SK-N-SH (cell line): ENCODE data around the gene HEBP1. TPM values are rescaled to one million over a fixed set of nuclear protein-coding genes. Genes with fewer than 3 reads are reported as not detected.

Experiments used
- CTCF ChIA-PET: fragments of 300-600, 350-600 bp; formaldehyde crosslinking; extraction: SDS; loops from one replicate; lab custom pipeline; 2021; lab: Yijun Ruan, JAX
- POLR2A ChIA-PET: fragments of 350-600 bp; sonication (Branson Sonifier 250); formaldehyde crosslinking; extraction: SDS; loops from one replicate; lab custom pipeline; 2020; ENCODE audit warnings: antibody characterized with exemption, inconsistent platforms; lab: Yijun Ruan, JAX
- DNase-seq: peaks from one replicate; pipeline ENCODE4 v3.0.0; 2012
- H2AFZ ChIP-seq: fragments of 200-600 bp; sonication (generic); 2 replicates; pipeline ENCODE4 v1.8.1; 2016; ENCODE audit warnings: antibody characterized with exemption, mild to moderate bottlenecking, low read depth
- H3F3A ChIP-seq: fragments of 200-600 bp; sonication (generic); replicated peaks from 2 replicates; pipeline ENCODE3; 2016; ENCODE audit warnings: antibody characterized with exemption, mild to moderate bottlenecking; ENCODE audit not compliant: insufficient read depth
- H3K27ac ChIP-seq, 2 experiments: fragments of 200-500 bp in 1 of 2; fragments of 200-600 bp in 1 of 2; sonication (Bioruptor generic) in 1 of 2; sonication (generic), shearing (Covaris generic) in 1 of 2; 2 replicates each; pipeline versions ENCODE4 v1.5.1 to v1.6.1; 2014 to 2016; ENCODE audit warnings: low read depth in 2 of 2, inconsistent platforms in 1 of 2, low read length in 1 of 2, mild to moderate bottlenecking in 1 of 2, mixed read lengths in 1 of 2
- H3K27me3 ChIP-seq: fragments of 200-600 bp; sonication (generic), shearing (Covaris generic); 2 replicates; pipeline ENCODE4 v1.6.1; 2016; ENCODE audit warnings: mixed run types; ENCODE audit not compliant: insufficient read depth
- H3K36me3 ChIP-seq, 2 experiments: fragments of 200-500 bp in 1 of 2; fragments of 200-600 bp in 1 of 2; sonication (Bioruptor generic) in 1 of 2; sonication (generic) in 1 of 2; replicated peaks in 1 of 2; 2 replicates each; pipeline versions ENCODE3 to v1.5.1; 2014 to 2016; ENCODE audit warnings: low read length in 1 of 2, mild to moderate bottlenecking in 1 of 2; ENCODE audit not compliant: insufficient read depth in 2 of 2, control insufficient read depth in 1 of 2
- H3K4me1 ChIP-seq, 2 experiments: fragments of 200-500 bp in 1 of 2; fragments of 200-600 bp in 1 of 2; sonication (Bioruptor generic) in 1 of 2; sonication (generic), shearing (Covaris generic) in 1 of 2; 2 replicates each; pipeline versions ENCODE4 v1.5.1 to v1.6.1; 2014 to 2016; ENCODE audit warnings: low read depth in 1 of 2, low read length in 1 of 2, mixed run types in 1 of 2; ENCODE audit not compliant: insufficient read depth in 2 of 2, control insufficient read depth in 1 of 2
- H3K4me2 ChIP-seq: fragments of 200-600 bp; sonication (generic), shearing (Covaris generic); 2 replicates; pipeline ENCODE4 v1.6.1; 2017; ENCODE audit warnings: mixed run types
- H3K4me3 ChIP-seq, 2 experiments: fragments of 200-500 bp in 1 of 2; fragments of 200-600 bp in 1 of 2; sonication (Bioruptor generic) in 1 of 2; sonication (generic), shearing (Covaris generic) in 1 of 2; 2 replicates each; pipeline versions ENCODE4 v1.5.1 to v1.8.1; 2014 to 2016; ENCODE audit warnings: low read depth in 2 of 2, inconsistent platforms in 1 of 2, low read length in 1 of 2, mild to moderate bottlenecking in 1 of 2, mixed read lengths in 1 of 2, moderate library complexity in 1 of 2
- H3K79me2 ChIP-seq: fragments of 200-600 bp; sonication (generic); 2 replicates; pipeline ENCODE4 v1.8.1; 2017; ENCODE audit warnings: mild to moderate bottlenecking; ENCODE audit not compliant: insufficient read depth
- H3K9ac ChIP-seq: fragments of 200-600 bp; sonication (generic); 2 replicates; pipeline ENCODE4 v1.6.1; 2017; ENCODE audit warnings: mixed run types
- H3K9me2 ChIP-seq: fragments of 200-600 bp; sonication (generic); 2 replicates; pipeline ENCODE4 v1.6.1; 2017; ENCODE audit warnings: mixed run types
- H3K9me3 ChIP-seq: fragments of 200-600 bp; sonication (generic); 2 replicates; pipeline ENCODE4 v1.6.1; 2017; ENCODE audit warnings: mixed run types, mild to moderate bottlenecking, moderate library complexity
- H4K20me1 ChIP-seq: fragments of 200-600 bp; sonication (generic); 2 replicates; pipeline ENCODE4 v1.6.1; 2017; ENCODE audit warnings: mild to moderate bottlenecking, mixed run types; ENCODE audit not compliant: insufficient read depth
- CHD2 ChIP-seq: fragments of 150-350 bp; IDR thresholded peaks from 2 replicates; pipeline ENCODE4 v1.6.1; 2018; ENCODE audit warnings: low read length; ENCODE audit not compliant: partially characterized antibody
- CTCF ChIP-seq: fragments of 200-600 bp; sonication (generic); IDR thresholded peaks from 2 replicates; pipeline ENCODE4 v1.6.1; 2017; ENCODE audit warnings: antibody characterized with exemption, mild to moderate bottlenecking, moderate library complexity
- ELF1 ChIP-seq: IDR thresholded peaks from 2 replicates; pipeline ENCODE4 v1.4.0; 2012
- FOSL2 ChIP-seq: IDR thresholded peaks from 2 replicates; pipeline ENCODE4 v1.4.0; 2012; ENCODE audit warnings: low read depth, mild to moderate bottlenecking, moderate library complexity, borderline replicate concordance
- FOXJ3 ChIP-seq: sonication (generic); formaldehyde crosslinking; IDR thresholded peaks from 2 replicates; pipeline ENCODE4 v1.5.1; 2020; ENCODE audit warnings: mild to moderate bottlenecking, missing genetic modification reagents
- GATA2 ChIP-seq: sonication (generic); formaldehyde crosslinking; IDR thresholded peaks from 2 replicates; pipeline ENCODE4 v1.5.0; 2020; ENCODE audit warnings: mild to moderate bottlenecking, missing genetic modification reagents
- IRF3 ChIP-seq: fragments of 150-350 bp; IDR thresholded peaks from 2 replicates; pipeline ENCODE4 v1.6.1; 2016; ENCODE audit warnings: mild to moderate bottlenecking, low read depth, low read length
- JUND ChIP-seq: IDR thresholded peaks from 2 replicates; pipeline ENCODE4 v1.4.0; 2012
- NRF1 ChIP-seq: IDR thresholded peaks from 2 replicates; pipeline ENCODE4 v1.6.1; 2012; ENCODE audit warnings: low read depth, mild to moderate bottlenecking, low read length
- RAD21 ChIP-seq: IDR thresholded peaks from 2 replicates; pipeline ENCODE4 v1.6.1; 2012; ENCODE audit warnings: mild to moderate bottlenecking, low read length
- RFX5 ChIP-seq: IDR thresholded peaks from 2 replicates; pipeline ENCODE4 v1.6.1; 2012; ENCODE audit warnings: mild to moderate bottlenecking, improper control_type of control experiment, low read length
- RXRA ChIP-seq: IDR thresholded peaks from 2 replicates; pipeline ENCODE4 v1.4.0; 2012; ENCODE audit warnings: low read depth, mild to moderate bottlenecking, borderline replicate concordance
- USF2 ChIP-seq: fragments of 150-350 bp; IDR thresholded peaks from 2 replicates; pipeline ENCODE4 v1.6.1; 2017; ENCODE audit warnings: antibody characterized with exemption, low read length, low read depth, borderline replicate concordance
- YY1 ChIP-seq: IDR thresholded peaks from 2 replicates; pipeline ENCODE4 v1.4.0; 2012; ENCODE audit warnings: low read depth, mild to moderate bottlenecking
- WGBS: methylation state at CpG from one replicate; pipeline ENCODE4 v1.1.6; 2017; ENCODE audit warnings: low lambda C conversion rate; 5-methylcytosine and 5-hydroxymethylcytosine counted together
- polyA plus RNA-seq, 3 experiments: library from polyadenylated mRNA; depleted of rRNA; stranded (reverse); fragments of >200 nt; gene quantifications; 2 replicates each; pipeline ENCODE4 v1.2.3, GENCODE V29; 2012
- TF ChIP-seq, protein P1 (sequence below): IDR thresholded peaks from 2 replicates; pipeline ENCODE4; 2012
- TF ChIP-seq, protein P2 (sequence below): IDR thresholded peaks from 2 replicates; pipeline ENCODE4 v1.4.0; 2012; ENCODE audit warnings: low read depth, borderline replicate concordance

HEBP1 gene
- polyA plus RNA-seq, 1 of the 3 experiments (the other 2 are of a cell fraction): 17.9 TPM

- Histone ChIP-seq H3F3A (no peaks in the 10 kb centered on the region), H3K4me2 (no peak overlapping the region), H3K4me1 (no peaks in the 10 kb centered on the region), H3K4me3 (no peak overlapping the region), H3K27me3 (no peaks in the 10 kb centered on the region), H3K27ac (no peak overlapping the region), H3K9me3 (no peaks in the 10 kb centered on the region), H4K20me1 (no peaks in the 10 kb centered on the region), H3K79me2 (no peaks in the 10 kb centered on the region), H3K9me2 (no peaks in the 10 kb centered on the region), H3K9ac (no peak overlapping the region), H2AFZ (no peak overlapping the region), H3K36me3 (peaks cover 0 to 6% of the 10 kb centered on the region in 2 experiments)
- WGBS: 82% methylated on average over 8 of the region's 8 CpGs
- TF ChIP-seq JUND (no peak), IRF3 (no peak), RFX5 (no peak), FOSL2 (no peak), FOXJ3 (CRISPR knock-in tag) (no peak), YY1 (no peak), RAD21 (no peak), RXRA (no peak), CTCF (no peak), USF2 (no peak), CHD2 (no peak), NRF1 (no peak), ELF1 (no peak), GATA2 (no peak)
- TF ChIP-seq, protein P1, sequence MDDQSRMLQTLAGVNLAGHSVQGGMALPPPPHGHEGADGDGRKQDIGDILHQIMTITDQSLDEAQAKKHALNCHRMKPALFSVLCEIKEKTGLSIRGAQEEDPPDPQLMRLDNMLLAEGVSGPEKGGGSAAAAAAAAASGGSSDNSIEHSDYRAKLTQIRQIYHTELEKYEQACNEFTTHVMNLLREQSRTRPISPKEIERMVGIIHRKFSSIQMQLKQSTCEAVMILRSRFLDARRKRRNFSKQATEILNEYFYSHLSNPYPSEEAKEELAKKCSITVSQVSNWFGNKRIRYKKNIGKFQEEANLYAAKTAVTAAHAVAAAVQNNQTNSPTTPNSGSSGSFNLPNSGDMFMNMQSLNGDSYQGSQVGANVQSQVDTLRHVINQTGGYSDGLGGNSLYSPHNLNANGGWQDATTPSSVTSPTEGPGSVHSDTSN: no peak
- TF ChIP-seq, protein P2, sequence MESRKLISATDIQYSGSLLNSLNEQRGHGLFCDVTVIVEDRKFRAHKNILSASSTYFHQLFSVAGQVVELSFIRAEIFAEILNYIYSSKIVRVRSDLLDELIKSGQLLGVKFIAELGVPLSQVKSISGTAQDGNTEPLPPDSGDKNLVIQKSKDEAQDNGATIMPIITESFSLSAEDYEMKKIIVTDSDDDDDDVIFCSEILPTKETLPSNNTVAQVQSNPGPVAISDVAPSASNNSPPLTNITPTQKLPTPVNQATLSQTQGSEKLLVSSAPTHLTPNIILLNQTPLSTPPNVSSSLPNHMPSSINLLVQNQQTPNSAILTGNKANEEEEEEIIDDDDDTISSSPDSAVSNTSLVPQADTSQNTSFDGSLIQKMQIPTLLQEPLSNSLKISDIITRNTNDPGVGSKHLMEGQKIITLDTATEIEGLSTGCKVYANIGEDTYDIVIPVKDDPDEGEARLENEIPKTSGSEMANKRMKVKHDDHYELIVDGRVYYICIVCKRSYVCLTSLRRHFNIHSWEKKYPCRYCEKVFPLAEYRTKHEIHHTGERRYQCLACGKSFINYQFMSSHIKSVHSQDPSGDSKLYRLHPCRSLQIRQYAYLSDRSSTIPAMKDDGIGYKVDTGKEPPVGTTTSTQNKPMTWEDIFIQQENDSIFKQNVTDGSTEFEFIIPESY: no peak
- POLR2A ChIA-PET: no interaction called here
- CTCF ChIA-PET: no interaction called here
- no peak for DNase-seq
These were observed 65.5 kb downstream of the HEBP1 start for GRCh38 chr12:12934556-12934955.
